GM18520 (cell line): Measurements from ENCODE around the gene RBCK1.
A peak's percentile ranks its signal among the peaks of the same experiment; 100 is the strongest.
"Not testable (repeated sequence)": the region's sequence is repeated elsewhere in the genome, so short reads cannot be mapped to it uniquely, and the experiment has no call there.

Experiments
- ATAC-seq: cut with Tn5 transposase; IDR thresholded peaks from one replicate; pipeline ENCODE4 v1.9.1; 2021; ENCODE audit not compliant: unreplicated experiment

Gene RBCK1

DNA sequence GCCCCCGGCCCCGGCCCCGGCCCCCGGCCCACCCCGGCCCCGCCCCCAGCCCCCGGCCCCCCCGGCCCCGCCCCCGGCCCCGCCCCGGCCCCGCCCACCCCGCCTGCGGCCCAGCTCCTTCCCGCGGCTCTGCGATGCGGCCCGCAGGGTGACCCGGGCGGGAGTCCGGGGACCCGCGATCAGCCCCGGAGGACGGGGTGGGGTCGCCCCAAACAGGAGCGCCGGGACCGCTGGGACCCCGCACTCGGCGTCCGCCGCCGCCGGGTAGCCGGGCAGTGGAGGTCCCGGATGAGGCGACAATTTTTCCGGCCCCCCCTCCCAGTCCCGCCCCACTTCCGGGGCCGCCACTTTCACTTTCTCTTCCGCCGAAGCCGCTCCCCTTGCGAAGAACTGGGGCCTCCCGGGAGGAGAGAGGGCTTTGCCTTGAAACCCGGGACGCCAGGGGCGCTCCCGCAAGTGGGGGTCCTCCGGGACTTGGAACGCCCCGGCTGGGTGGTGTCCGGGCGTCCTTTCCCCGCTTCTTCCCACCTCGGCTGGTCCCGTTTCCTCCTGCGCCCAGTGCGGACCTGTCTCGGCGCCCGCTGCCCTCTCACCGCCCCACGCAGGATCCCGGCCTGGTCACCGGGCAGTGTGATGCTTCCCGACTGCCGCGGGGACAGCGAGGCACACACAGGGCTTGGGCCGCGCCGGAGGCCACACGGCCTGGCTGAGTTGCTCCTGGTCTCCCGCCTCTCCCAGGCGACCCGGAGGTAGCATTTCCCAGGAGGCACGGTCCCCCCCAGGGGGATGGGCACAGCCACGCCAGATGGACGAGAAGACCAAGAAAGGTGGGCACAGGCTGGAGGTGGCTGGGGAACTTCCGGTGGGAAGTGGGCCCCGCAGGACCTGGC is at the start of gene RBCK1:
RBCK1 (plus strand) TSS at position 347 of the 890 bp plus-strand sequence; CDS start at position 806, 459 bp downstream.
- ATAC-seq = peak; percentile 46

DNA sequence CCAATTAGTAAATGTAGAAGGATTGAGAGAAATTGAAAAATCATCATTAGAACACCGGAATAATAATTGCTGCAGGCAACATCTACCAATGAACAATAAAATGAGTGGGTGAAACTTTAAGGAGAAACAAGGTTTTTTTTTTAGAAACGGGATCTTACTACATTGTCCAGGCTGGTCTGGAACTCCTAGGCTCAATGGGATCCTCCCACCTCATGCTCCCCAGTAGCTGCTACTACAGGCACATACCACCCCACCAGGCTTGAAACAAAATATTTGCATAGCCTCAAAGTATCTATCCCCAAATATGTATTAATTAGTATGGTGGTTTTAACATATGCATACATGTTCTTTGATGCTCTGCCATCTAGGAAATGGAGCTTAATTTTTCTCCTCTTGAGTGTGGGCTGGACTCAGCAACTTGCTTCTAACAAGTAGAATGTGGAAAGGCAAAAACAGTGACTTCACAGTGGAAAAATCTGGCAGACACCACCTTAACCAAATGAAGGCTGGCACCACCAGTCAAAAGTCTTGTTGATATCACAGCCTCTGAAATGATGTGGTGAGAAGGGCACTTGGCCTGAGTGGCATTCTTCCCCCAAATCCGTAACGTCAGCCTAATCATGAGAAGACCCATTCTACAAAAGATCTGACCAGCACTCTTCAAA is 49.1 kb upstream of the RBCK1 start:
- no peak for ATAC-seq

DNA sequence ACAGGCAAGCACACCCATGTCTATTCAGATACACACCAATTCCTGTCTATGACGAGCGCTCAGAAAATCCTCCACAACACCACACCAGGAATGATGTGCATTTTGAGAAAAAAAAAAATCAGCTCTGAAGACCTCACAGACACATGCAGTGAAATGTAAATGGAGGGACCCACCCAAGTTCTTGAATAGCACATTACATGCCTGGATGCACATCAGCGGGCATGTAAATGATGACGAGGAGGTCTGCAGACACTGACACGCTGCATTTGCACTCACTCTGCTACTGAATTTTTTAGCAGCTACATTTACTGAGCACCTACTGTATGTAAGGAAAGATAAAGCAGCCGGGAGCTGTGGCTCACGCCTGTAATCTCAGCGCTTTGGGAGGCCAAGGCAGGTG is 46.5 kb upstream of the RBCK1 start:
- no peak for ATAC-seq

DNA sequence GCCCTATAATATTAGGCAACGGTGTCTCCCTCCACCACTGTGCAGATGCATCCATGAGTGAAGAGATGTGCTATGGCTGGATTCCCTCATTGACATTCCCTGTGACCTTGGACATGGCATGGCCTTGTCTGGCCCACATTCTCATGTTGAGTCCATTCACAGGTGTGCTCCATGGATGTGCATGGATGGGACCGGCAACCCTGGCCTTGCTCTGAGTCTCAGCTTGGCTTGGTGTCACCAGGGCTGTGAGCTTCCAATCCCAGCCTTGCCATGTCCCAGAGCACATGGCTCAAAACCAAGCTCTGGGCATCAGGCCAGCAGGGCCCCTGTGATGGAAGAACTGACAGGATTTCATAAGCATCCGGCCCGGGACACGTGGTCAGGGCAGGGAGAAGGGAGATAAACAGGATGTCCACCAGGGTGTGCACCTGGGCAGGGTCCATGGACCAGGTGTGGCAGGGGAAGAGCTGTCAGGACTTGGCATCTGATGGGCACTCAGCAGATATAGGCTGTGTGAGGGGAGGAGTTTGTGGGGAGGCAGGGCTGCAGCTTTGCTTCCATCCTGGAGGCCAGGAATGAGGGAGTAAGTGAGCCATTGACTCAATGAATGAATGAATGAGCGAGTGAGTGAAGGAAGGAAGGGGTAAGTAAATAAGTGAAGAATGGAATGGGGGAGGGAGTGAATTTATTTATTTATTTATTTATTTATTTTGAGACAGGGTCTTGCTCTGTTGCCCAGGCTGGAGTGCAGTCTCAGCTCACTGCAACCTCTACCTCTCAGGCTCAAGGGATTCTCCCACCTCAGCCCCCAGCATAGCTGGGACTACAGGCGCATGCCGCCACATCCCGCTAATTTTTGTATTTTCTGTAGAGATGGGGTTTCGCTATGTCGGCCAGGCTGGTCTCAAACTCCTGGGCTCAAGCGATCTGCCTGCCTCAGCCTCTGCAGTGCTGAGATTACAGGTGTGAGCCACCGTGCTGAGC is 45.5 kb upstream of the RBCK1 start:
- ATAC-seq = no peak

- no peak for ATAC-seq
These were observed 44.6 kb upstream of the RBCK1 start for GRCh38 chr20:363319-364078.

DNA sequence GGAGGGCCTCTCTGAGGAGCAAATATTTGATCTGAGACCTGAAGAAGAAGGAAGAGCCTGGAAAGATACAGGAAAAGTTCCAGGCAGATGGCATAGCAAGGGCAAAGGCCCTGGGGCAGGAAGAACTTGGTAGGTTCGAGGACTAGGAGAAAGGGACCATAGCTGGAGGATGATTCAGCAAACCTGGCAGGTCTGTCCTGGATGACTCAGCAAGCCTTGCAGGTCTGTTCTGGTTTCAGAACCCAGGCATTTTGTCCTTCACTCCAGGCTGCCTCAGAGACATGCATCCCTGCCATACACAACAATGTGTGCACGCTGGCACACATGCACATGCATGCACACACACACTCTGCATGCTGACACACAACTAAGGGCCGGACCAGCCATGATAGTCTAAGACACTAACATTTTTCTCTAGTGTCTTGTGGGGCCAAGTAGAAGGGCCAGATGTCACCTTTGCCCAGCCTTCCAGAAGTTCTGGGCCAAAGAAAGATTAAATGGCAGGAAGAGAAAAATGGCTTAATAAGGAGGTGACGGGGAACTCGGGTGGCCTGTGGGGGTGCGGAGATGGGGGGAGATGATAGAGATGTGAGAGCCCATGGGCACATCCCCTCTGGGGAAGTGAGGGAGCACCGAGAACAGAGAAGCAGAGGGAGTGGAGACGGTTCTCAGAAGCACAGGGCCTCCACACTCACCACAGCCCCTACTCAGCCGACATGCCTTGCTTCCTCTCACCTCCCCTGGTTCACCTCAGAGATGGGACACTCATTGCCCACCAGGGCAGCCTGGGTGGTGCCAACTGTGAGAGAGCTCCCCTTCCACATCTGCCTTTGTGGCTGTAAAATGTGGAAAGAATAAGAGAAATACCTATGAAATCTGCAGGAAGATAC is 42.9 kb upstream of the RBCK1 start:
- no peak for ATAC-seq

DNA sequence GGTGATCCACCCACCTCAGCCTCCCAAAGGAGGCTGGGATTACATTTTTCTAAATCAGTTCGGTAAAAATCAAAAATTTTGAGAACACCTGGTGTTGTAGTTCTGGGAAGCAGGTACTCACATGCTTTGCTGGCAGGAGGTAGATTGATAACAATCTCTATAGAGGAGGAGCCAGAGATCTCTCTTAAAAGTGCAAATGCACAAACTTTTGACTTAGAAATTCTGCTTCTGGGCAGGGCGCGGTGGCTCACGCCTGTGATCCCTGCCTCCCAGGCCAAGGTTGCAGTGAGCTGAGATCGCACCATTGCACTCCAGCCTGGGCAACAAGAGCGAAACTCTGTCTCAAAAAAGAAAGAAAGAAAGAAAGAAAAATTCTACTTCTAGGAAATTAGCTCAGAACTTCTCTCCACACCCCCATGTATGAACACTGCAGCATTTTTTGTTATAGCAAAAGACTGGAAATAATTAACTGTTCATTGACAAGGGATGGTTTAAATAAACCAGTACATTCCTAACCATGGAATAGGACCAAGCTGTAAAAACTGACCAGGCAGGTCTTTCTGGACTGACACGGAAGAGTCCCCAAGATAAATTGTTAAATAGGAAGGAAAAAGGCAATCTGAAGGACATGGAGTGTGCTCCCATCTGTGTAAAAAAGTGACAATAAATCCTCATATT is 41.9 kb upstream of the RBCK1 start:
- no peak for ATAC-seq

DNA sequence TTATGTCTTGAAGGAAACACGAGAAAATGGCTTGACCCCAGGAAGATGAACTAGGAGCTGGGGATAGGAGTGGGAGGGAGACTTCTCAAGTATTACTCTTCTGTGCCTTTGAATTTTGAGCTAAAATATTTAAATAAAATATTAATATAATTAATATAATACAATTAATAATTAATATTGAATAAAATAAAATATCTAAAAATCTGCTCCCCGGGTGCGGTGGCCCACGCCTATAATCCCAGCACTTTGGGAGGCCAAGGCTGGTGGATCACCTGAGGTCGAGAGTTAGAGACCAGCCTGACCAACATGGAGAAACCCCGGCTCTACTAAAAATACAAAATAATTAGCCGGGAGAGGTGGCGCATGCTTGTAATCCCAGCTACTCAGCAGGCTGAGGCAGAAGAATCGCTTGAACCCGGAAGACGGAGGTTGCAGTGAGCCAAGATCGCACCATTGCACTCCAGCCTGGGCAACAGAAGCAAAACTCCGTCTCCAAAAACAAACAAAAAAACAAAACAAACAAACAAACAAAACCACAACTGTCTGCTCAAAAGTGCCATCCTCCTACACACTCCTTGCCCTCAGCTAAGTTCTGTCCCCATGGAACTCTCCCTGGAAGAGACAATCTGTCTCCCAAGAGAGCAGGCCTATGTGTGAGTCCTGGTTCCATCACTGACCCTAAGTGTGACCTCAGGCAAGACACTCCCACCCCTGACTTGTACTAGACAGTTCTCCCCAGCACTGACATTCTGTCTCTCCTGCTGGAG is 41.2 kb upstream of the RBCK1 start:
- ATAC-seq = no peak

DNA sequence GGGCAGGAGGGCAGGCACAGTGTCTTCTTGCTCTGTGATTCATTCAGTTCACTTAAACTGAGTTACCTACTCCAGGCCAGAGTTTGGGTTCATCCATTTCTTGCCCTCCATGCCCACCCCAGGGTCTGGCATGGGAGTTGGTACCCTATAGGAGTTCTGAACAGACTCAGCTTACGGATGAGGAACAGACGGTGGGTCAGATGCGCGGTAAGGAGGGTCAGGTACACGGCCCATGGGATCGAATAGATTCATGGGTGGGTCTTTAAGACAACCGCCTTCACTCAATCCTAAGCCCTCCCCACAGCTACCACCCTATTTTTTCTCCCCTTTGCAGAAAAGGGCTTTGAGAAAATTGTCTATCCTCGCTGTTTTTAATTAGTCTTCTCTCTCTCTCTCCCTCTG is 40.6 kb upstream of the RBCK1 start:
- no peak for ATAC-seq

GRCh38 chr20:368915-369314 is 39.2 kb upstream of the RBCK1 start:
- no peak for ATAC-seq

GRCh38 chr20:370151-370600 is 37.9 kb upstream of the RBCK1 start:
- ATAC-seq = no peak

DNA sequence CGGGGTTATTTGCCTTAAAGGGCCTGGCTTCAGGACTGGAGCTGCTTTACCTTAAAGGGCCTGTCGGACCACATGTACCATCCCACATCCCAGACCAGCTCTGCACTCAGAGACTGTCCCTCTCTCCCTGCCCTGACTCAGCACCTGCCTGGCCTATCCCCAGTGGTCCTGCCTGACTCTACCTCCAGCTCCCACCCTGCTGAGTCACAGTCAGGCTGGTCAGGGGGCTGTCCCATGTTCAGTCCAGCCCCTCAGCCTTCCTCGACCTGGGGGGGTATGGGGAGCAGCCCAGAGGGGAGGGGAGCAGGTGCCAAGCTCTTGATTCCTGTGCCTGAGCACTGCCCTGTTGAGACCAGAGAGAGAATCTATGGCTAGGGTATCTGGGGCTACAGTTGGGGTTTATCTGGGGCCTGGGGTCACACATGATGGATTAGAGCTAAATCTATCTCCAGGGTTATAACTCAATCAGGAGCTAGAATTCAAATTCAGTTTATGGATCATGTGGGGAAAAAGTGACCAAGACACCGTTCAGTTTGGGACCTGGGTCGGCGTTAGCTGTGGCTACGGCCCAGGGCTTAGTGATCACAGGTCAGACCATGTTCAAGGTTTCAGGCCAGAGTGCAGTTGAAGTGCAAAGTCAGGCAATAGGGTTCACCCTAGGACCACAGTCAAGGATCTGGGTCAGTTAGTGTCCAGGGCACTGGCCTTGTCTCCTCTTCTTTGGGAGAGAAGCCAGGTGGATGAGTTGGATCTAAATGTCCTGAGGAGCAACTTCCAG is 36.9 kb upstream of the RBCK1 start:
- no peak for ATAC-seq

- no peak for ATAC-seq
These were observed 36.1 kb upstream of the RBCK1 start for GRCh38 chr20:371755-372542.

GRCh38 chr20:372543-373082 is 35.5 kb upstream of the RBCK1 start:
- ATAC-seq = not testable (repeated sequence)

GRCh38 chr20:373171-373890 is 34.8 kb upstream of the RBCK1 start:
- no peak for ATAC-seq
